HEK293T (cell line): ENCODE results near the gene DLG2.

Source experiments
- FOXA1 ChIP-seq: fragments of 450-650 bp; IDR thresholded peaks from 2 replicates; pipeline ENCODE4 v1.6.1; 2016; ENCODE audit warnings: mild to moderate bottlenecking
- FOXM1 ChIP-seq: fragments of 450-650 bp; IDR thresholded peaks from 2 replicates; pipeline ENCODE4 v1.6.1; 2017; ENCODE audit warnings: mild to moderate bottlenecking, borderline replicate concordance
- NFRKB ChIP-seq: fragments of 450-650 bp; IDR thresholded peaks from 2 replicates; pipeline ENCODE4 v1.6.1; 2016; ENCODE audit warnings: mild to moderate bottlenecking, moderate library complexity
- SP1 ChIP-seq: fragments of 450-650 bp; IDR thresholded peaks from 2 replicates; pipeline ENCODE4 v1.6.1; 2017
- TARDBP ChIP-seq: fragments of 450-650 bp; IDR thresholded peaks from 2 replicates; pipeline ENCODE4 v1.6.1; 2016
- ZNF384 ChIP-seq: fragments of 450-650 bp; IDR thresholded peaks from 2 replicates; pipeline ENCODE4 v1.6.1; 2016

- no peak for TF ChIP-seq NFRKB
- TF ChIP-seq SP1 = no peak
- no peak for TF ChIP-seq FOXA1
- TF ChIP-seq ZNF384 = no peak
- TF ChIP-seq FOXM1 = no peak
- no peak for TF ChIP-seq TARDBP
These were observed 1377.6 kb downstream of the DLG2 start for GRCh38 chr11:84249344-84250135.
